Thyroid gland (tissue), 4 donors: ENCODE results near the gene NKX2-2. TPM values are rescaled to one million over a fixed set of nuclear protein-coding genes. Genes with fewer than 3 reads are reported as not detected.

Experiments used
- DNase-seq, 2 donors: peaks; one replicate each; pipeline ENCODE4 v3.0.0-alpha.2; 2019
- H3K27ac ChIP-seq, 3 donors: fragments of 200-600 bp; sonication (generic); 1 replicate in 2 of 3; 2 replicates in 1 of 3; pipeline ENCODE4 v1.5.1; 2016 to 2019; ENCODE audit warnings: mild to moderate bottlenecking in 1 of 3, moderate library complexity in 1 of 3
- H3K27me3 ChIP-seq: fragments of 200-600 bp; sonication (generic); one replicate; pipeline ENCODE4 v1.5.1; 2019
- H3K36me3 ChIP-seq, 2 donors: fragments of 200-600 bp; sonication (generic); one replicate each; pipeline ENCODE4 v1.5.1; 2016 to 2019
- H3K4me1 ChIP-seq, 2 donors: fragments of 200-600 bp; sonication (generic); one replicate each; pipeline ENCODE4 v1.5.1; 2017 to 2019
- H3K4me3 ChIP-seq, 3 donors: fragments of 200-600 bp; sonication (generic); replicated peaks in 1 of 3; 1 replicate in 2 of 3; 2 replicates in 1 of 3; pipeline ENCODE4 v1.5.1; 2016; ENCODE audit warnings: mild to moderate bottlenecking in 1 of 3
- H3K9me3 ChIP-seq: fragments of 200-600 bp; sonication (generic); one replicate; pipeline ENCODE4 v1.5.1; 2017
- CTCF ChIP-seq, 6 experiments: fragments of 200-600 bp in 3 of 6; fragments of 450-650 bp in 3 of 6; sonication (generic) in 3 of 6; IDR thresholded peaks; one replicate each; pipeline ENCODE4 v1.5.1; 2016 to 2019; ENCODE audit warnings: antibody characterized with exemption in 6 of 6, mild to moderate bottlenecking in 2 of 6, inconsistent platforms in 1 of 6, moderate library complexity in 1 of 6
- POLR2A ChIP-seq, 2 donors: fragments of 450-650 bp; IDR thresholded peaks; one replicate each; pipeline ENCODE4 v1.6.1; 2017; ENCODE audit warnings: antibody characterized with exemption in 2 of 2, mild to moderate bottlenecking in 2 of 2, moderate library complexity in 1 of 2
- WGBS, 2 donors: methylation state at CpG; one replicate each; pipeline ENCODE4 v1.1.5; 2017; 5-methylcytosine and 5-hydroxymethylcytosine counted together
- intact Hi-C: fragments of 100-400 bp; cut with DNase I; formaldehyde crosslinking; loops from one replicate; pipeline ENCODE4 v1.15.1; 2023
- total RNA-seq, 4 donors: library from RNA; depleted of rRNA; stranded (reverse); fragments of >200 nt; gene quantifications; one replicate each; pipeline ENCODE4 v1.2.3, GENCODE V29; 2016

The NKX2-2 gene
- total RNA-seq, 4 donors from 2014 or later: 0.42 TPM; not detected in 3

GRCh38 chr20:21509079-21509596 is 4.7 kb downstream of the NKX2-2 start:
- no peaks in the 10 kb centered on the region for H3K36me3 ChIP-seq
- DNase-seq: no peak
- no peak overlapping the region for H3K4me3 ChIP-seq
- 6 to 10% methylated on average over 11 to 12 of the region's 12 CpGs for WGBS, 2 donors
- TF ChIP-seq CTCF (IDR thresholded peaks at IDR 0.05): no peak
- TF ChIP-seq POLR2A (IDR thresholded peaks at IDR 0.05): no peak
- H3K27ac ChIP-seq: no peak overlapping the region
- intact Hi-C loops: no loop called here
- H3K4me1 ChIP-seq: peaks cover 39 to 56% of the 10 kb centered on the region in 2 donors
- H3K27me3 ChIP-seq: peaks cover 81% of the 10 kb centered on the region
- no peaks in the 10 kb centered on the region for H3K9me3 ChIP-seq

DNA sequence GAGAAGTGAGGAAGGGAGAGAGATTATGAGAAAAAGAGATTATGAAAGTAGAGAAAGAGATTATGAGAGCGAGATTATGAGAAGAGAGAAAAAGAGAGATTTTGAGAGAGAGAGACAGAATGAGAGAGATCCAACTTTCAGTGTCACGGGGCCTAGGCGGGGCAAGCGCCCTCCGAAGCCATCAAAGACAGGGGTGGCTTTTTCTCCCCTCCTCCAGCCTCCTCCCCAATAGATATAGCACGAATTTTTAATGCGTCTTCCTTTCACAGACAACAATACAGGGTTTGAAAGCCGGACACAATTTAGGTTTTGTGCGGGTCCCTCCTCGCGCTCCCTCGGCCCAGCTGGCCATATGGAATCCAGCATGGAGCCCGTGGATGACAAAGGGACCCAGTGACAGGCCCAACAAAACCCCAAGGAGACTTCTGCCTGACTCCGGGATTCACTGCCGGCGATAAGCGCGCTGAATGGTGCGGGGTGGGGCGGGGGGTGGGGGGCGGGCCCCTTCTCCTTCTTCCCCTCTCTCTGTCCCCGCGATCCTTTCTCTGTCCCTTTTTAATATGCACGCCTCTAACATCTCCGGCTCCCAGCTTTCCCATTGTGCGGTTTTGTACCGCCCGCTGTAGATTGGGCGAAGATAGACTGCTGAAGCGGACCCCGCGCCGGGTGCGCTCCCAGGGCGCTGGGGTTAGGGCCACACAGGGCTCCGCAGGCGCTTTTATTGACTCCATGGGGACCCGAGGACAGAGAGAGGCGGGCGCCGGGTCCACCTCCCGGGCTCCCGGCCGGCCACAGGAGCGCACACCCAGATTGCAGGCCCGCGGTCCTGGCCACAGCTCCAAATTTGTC is 5.4 kb downstream of the NKX2-2 start:
- intact Hi-C loops: no loop called here
- Histone ChIP-seq H3K9me3 (no peaks in the 10 kb centered on the region), H3K27ac (no peak overlapping the region), H3K27me3 (peaks cover 74% of the 10 kb centered on the region), H3K4me1 (peaks cover 32 to 49% of the 10 kb centered on the region in 2 donors), H3K4me3 (no peak overlapping the region), H3K36me3 (no peaks in the 10 kb centered on the region)
- no peak for DNase-seq
- TF ChIP-seq POLR2A (IDR thresholded peaks at IDR 0.05) (no peak), CTCF (IDR thresholded peaks at IDR 0.05) (no peak)
- WGBS, 2 donors: 6 to 8% methylated on average over 36 to 42 of the region's 47 CpGs

- intact Hi-C loops: no loop called here
- Histone ChIP-seq H3K4me1 (peaks cover 26 to 40% of the 10 kb centered on the region in 2 donors), H3K27me3 (peaks cover 67% of the 10 kb centered on the region), H3K27ac (no peak overlapping the region), H3K4me3 (no peak overlapping the region), H3K36me3 (no peaks in the 10 kb centered on the region), H3K9me3 (no peaks in the 10 kb centered on the region)
- DNase-seq: no peak
- TF ChIP-seq POLR2A (IDR thresholded peaks at IDR 0.05) (no peak), CTCF (IDR thresholded peaks at IDR 0.05) (no peak)
- WGBS, 2 donors: 7 to 13% methylated on average over 32 to 40 of the region's 44 CpGs
Observed at GRCh38 chr20:21507400-21508229, 6.2 kb downstream of the NKX2-2 start.

GRCh38 chr20:21505810-21506530 is 7.9 kb downstream of the NKX2-2 start:
- H3K27me3 ChIP-seq: peaks cover 51% of the 10 kb centered on the region
- TF ChIP-seq POLR2A (IDR thresholded peaks at IDR 0.05) (no peak), CTCF (IDR thresholded peaks at IDR 0.05) (peak; percentile 25 to 85 (median 58))
- intact Hi-C loops: no loop called here
- H3K36me3 ChIP-seq: no peaks in the 10 kb centered on the region
- H3K27ac ChIP-seq: no peak overlapping the region
- H3K9me3 ChIP-seq: no peaks in the 10 kb centered on the region
- 4% methylated on average over 9 to 28 of the region's 95 CpGs for WGBS, 2 donors
- DNase-seq: peak; percentile 52 to 57
- H3K4me1 ChIP-seq: peaks cover 15 to 27% of the 10 kb centered on the region in 2 donors
- peak overlapping the region in 2 of 3 donors; percentile 16 to 27 for H3K4me3 ChIP-seq
